ENCODE results near the gene REPS1. TPM values are rescaled to one million over a fixed set of nuclear protein-coding genes. Genes with fewer than 3 reads are reported as not detected.

Gene REPS1
- total and polyA plus RNA-seq, 7 experiments from 2014 or later, result 24.7 to 74.6 (median 65.4) TPM

- no peaks in the 10 kb centered on the region for H3K36me3 Mint-ChIP-seq
- no peak overlapping the region for H3K4me3 Mint-ChIP-seq
- no peak for DNase-seq
- H3K36me3 ChIP-seq (ENCODE audit: control insufficient read depth in 2 of 3, insufficient read depth in 3 of 3, low read length in 3 of 3), result no peaks in the 10 kb centered on the region
- no peak overlapping the region for H3K4me3 ChIP-seq (ENCODE audit: low read length)
- H3K4me1 Mint-ChIP-seq, result peaks cover 0 to 7% (median 2%) of the 10 kb centered on the region in 7 donors
- no peak for ATAC-seq
- ChIA-PET CTCF (interaction anchor here (0.7 kb wide), 1 partner anchor 19 kb away, joined by 3 read pairs; no protein-coding TSS in a partner anchor), POLR2A (interaction anchor here (0.6 kb wide), 1 partner anchor 21 kb away, joined by 3 read pairs; no protein-coding TSS in a partner anchor)
- H3K27ac ChIP-seq (ENCODE audit: low read depth, low read length), result no peak overlapping the region
- intact Hi-C loops (cut with micrococcal nuclease), result no loop called here
- H3K27me3 ChIP-seq (ENCODE audit: control insufficient read depth in 2 of 2, insufficient read depth in 2 of 2, low read length in 2 of 2), result no peaks in the 10 kb centered on the region
- H3K4me1 ChIP-seq (ENCODE audit: control insufficient read depth in 2 of 2, insufficient read depth in 2 of 2, low read length in 2 of 2), result no peaks in the 10 kb centered on the region
- H3K27ac Mint-ChIP-seq, result no peak overlapping the region
- no peaks in the 10 kb centered on the region for H3K9me3 Mint-ChIP-seq
- no peaks in the 10 kb centered on the region for H3K9me3 ChIP-seq (ENCODE audit: control insufficient read depth in 2 of 3, low read length in 3 of 3)
- H3K27me3 Mint-ChIP-seq, result peaks cover 0 to 11% (median 4%) of the 10 kb centered on the region in 5 donors
These were observed 22.6 kb upstream of the REPS1 start for GRCh38 chr6:139010674-139011073.

GRCh38 chr6:139008117-139008516 is 20.1 kb upstream of the REPS1 start:
- peaks cover 0 to 7% (median 3%) of the 10 kb centered on the region in 5 donors for H3K27me3 Mint-ChIP-seq
- CTCF ChIA-PET, result no interaction called here
- ATAC-seq (no peak), DNase-seq (no peak)
- Histone ChIP-seq H3K27ac (ENCODE audit: low read depth, low read length) (no peak overlapping the region), H3K4me3 (ENCODE audit: low read length) (no peak overlapping the region), H3K36me3 (ENCODE audit: control insufficient read depth in 2 of 3, insufficient read depth in 3 of 3, low read length in 3 of 3) (no peaks in the 10 kb centered on the region), H3K4me1 (ENCODE audit: control insufficient read depth in 2 of 2, insufficient read depth in 2 of 2, low read length in 2 of 2) (no peaks in the 10 kb centered on the region), H3K27me3 (ENCODE audit: control insufficient read depth in 2 of 2, insufficient read depth in 2 of 2, low read length in 2 of 2) (no peaks in the 10 kb centered on the region), H3K9me3 (ENCODE audit: control insufficient read depth in 2 of 3, low read length in 3 of 3) (no peaks in the 10 kb centered on the region)
- intact Hi-C loops (cut with micrococcal nuclease), result no loop called here
- H3K27ac Mint-ChIP-seq, result no peak overlapping the region
- H3K4me3 Mint-ChIP-seq, result no peak overlapping the region
- POLR2A ChIA-PET, result interaction anchor here (0.8 kb wide), 1 partner anchor 365 kb away, joined by 4 read pairs; no protein-coding TSS in a partner anchor
- H3K4me1 Mint-ChIP-seq, result peaks cover 0 to 3% (median 0%) of the 10 kb centered on the region in 7 donors
- H3K36me3 Mint-ChIP-seq, result no peaks in the 10 kb centered on the region
- no peaks in the 10 kb centered on the region for H3K9me3 Mint-ChIP-seq

GRCh38 chr6:139007428-139007827 is 19.4 kb upstream of the REPS1 start:
- H3K4me3 Mint-ChIP-seq, result no peak overlapping the region

GRCh38 chr6:139006477-139006876 is 18.4 kb upstream of the REPS1 start:
- intact Hi-C loops (cut with micrococcal nuclease), result no loop called here
- peaks cover 0 to 3% (median 0%) of the 10 kb centered on the region in 7 donors for H3K4me1 Mint-ChIP-seq
- H3K9me3 Mint-ChIP-seq, result no peaks in the 10 kb centered on the region
- H3K27ac Mint-ChIP-seq, result no peak overlapping the region
- POLR2A ChIA-PET, result interaction anchor here (0.6 kb wide), 1 partner anchor 18 kb away, joined by 3 read pairs; no protein-coding TSS in a partner anchor
- no peaks in the 10 kb centered on the region for H3K9me3 ChIP-seq (ENCODE audit: control insufficient read depth in 2 of 3, low read length in 3 of 3)
- no peaks in the 10 kb centered on the region for H3K36me3 Mint-ChIP-seq
- H3K4me1 ChIP-seq (ENCODE audit: control insufficient read depth in 2 of 2, insufficient read depth in 2 of 2, low read length in 2 of 2), result no peaks in the 10 kb centered on the region
- H3K4me3 ChIP-seq (ENCODE audit: low read length), result no peak overlapping the region
- CTCF ChIA-PET, result no interaction called here
- peaks cover 0 to 4% (median 4%) of the 10 kb centered on the region in 5 donors for H3K27me3 Mint-ChIP-seq
- H3K36me3 ChIP-seq (ENCODE audit: control insufficient read depth in 2 of 3, insufficient read depth in 3 of 3, low read length in 3 of 3), result no peaks in the 10 kb centered on the region
- ATAC-seq (no peak), DNase-seq (no peak)
- no peaks in the 10 kb centered on the region for H3K27me3 ChIP-seq (ENCODE audit: control insufficient read depth in 2 of 2, insufficient read depth in 2 of 2, low read length in 2 of 2)
- H3K4me3 Mint-ChIP-seq, result no peak overlapping the region
- no peak overlapping the region for H3K27ac ChIP-seq (ENCODE audit: low read depth, low read length)

More at GRCh38 chr6:139007428-139007827, 19.4 kb upstream of the REPS1 start:
- H3K9me3 ChIP-seq (ENCODE audit: control insufficient read depth in 2 of 3, low read length in 3 of 3), result no peaks in the 10 kb centered on the region
- H3K4me3 ChIP-seq (ENCODE audit: low read length), result no peak overlapping the region
- no peaks in the 10 kb centered on the region for H3K9me3 Mint-ChIP-seq
- H3K27me3 ChIP-seq (ENCODE audit: control insufficient read depth in 2 of 2, insufficient read depth in 2 of 2, low read length in 2 of 2), result no peaks in the 10 kb centered on the region
- H3K4me1 ChIP-seq (ENCODE audit: control insufficient read depth in 2 of 2, insufficient read depth in 2 of 2, low read length in 2 of 2), result no peaks in the 10 kb centered on the region
- peaks cover 0 to 3% (median 0%) of the 10 kb centered on the region in 7 donors for H3K4me1 Mint-ChIP-seq
- no peaks in the 10 kb centered on the region for H3K36me3 ChIP-seq (ENCODE audit: control insufficient read depth in 2 of 3, insufficient read depth in 3 of 3, low read length in 3 of 3)
- no peaks in the 10 kb centered on the region for H3K36me3 Mint-ChIP-seq
- no peak for ATAC-seq
- H3K27me3 Mint-ChIP-seq, result peaks cover 0 to 6% (median 0%) of the 10 kb centered on the region in 5 donors
- H3K27ac Mint-ChIP-seq, result no peak overlapping the region
- POLR2A ChIA-PET, result interaction anchor here (0.8 kb wide), 1 partner anchor 365 kb away, joined by 4 read pairs; no protein-coding TSS in a partner anchor
- CTCF ChIA-PET, result no interaction called here
- intact Hi-C loops (cut with micrococcal nuclease), result no loop called here
- no peak overlapping the region for H3K27ac ChIP-seq (ENCODE audit: low read depth, low read length)
- no peak for DNase-seq

- Histone ChIP-seq H3K27me3 (ENCODE audit: control insufficient read depth in 2 of 2, insufficient read depth in 2 of 2, low read length in 2 of 2) (no peaks in the 10 kb centered on the region), H3K9me3 (ENCODE audit: control insufficient read depth in 2 of 3, low read length in 3 of 3) (no peaks in the 10 kb centered on the region), H3K4me3 (ENCODE audit: low read length) (no peak overlapping the region), H3K27ac (ENCODE audit: low read depth, low read length) (no peak overlapping the region), H3K4me1 (ENCODE audit: control insufficient read depth in 2 of 2, insufficient read depth in 2 of 2, low read length in 2 of 2) (no peaks in the 10 kb centered on the region), H3K36me3 (ENCODE audit: control insufficient read depth in 2 of 3, insufficient read depth in 3 of 3, low read length in 3 of 3) (no peaks in the 10 kb centered on the region)
- Mint-ChIP-seq H3K4me1 (peaks cover 0 to 3% (median 0%) of the 10 kb centered on the region in 7 donors), H3K36me3 (no peaks in the 10 kb centered on the region), H3K4me3 (no peak overlapping the region), H3K27ac (no peak overlapping the region), H3K9me3 (no peaks in the 10 kb centered on the region), H3K27me3 (peaks cover 0 to 4% (median 4%) of the 10 kb centered on the region in 5 donors)
- DNase-seq (no peak), ATAC-seq (no peak)
- ChIA-PET CTCF (interaction anchor here (0.7 kb wide), 1 partner anchor 184 kb away, joined by 3 read pairs; no protein-coding TSS in a partner anchor), POLR2A (no interaction called here)
- intact Hi-C loops (cut with micrococcal nuclease), result loop anchor here in 1 of 2 donors (2.0 kb wide), 1 partner anchor 15 kb away; no protein-coding TSS in a partner anchor
These were observed 15.7 kb upstream of the REPS1 start for GRCh38 chr6:139003751-139004150.

GRCh38 chr6:138999949-139000725 is 12.1 kb upstream of the REPS1 start:
- H3K27me3 ChIP-seq (ENCODE audit: control insufficient read depth in 2 of 2, insufficient read depth in 2 of 2, low read length in 2 of 2), result no peaks in the 10 kb centered on the region
- intact Hi-C loops (cut with micrococcal nuclease), result no loop called here
- no peaks in the 10 kb centered on the region for H3K36me3 ChIP-seq (ENCODE audit: control insufficient read depth in 2 of 3, insufficient read depth in 3 of 3, low read length in 3 of 3)
- ATAC-seq (no peak), DNase-seq (no peak)
- Mint-ChIP-seq H3K27me3 (peaks cover 0 to 7% (median 0%) of the 10 kb centered on the region in 5 donors), H3K9me3 (no peaks in the 10 kb centered on the region), H3K36me3 (no peaks in the 10 kb centered on the region), H3K4me1 (peaks cover 0 to 3% (median 0%) of the 10 kb centered on the region in 7 donors), H3K27ac (no peak overlapping the region), H3K4me3 (no peak overlapping the region)
- no peak overlapping the region for H3K27ac ChIP-seq (ENCODE audit: low read depth, low read length)
- ChIA-PET CTCF (no interaction called here), POLR2A (no interaction called here)
- no peak overlapping the region for H3K4me3 ChIP-seq (ENCODE audit: low read length)
- no peaks in the 10 kb centered on the region for H3K4me1 ChIP-seq (ENCODE audit: control insufficient read depth in 2 of 2, insufficient read depth in 2 of 2, low read length in 2 of 2)
- no peaks in the 10 kb centered on the region for H3K9me3 ChIP-seq (ENCODE audit: control insufficient read depth in 2 of 3, low read length in 3 of 3)

Measured in naive thymus-derived CD4-positive, alpha-beta T cell (primary cell).